HG03060 (cell line): Measurements from ENCODE around the gene TRPM1.

Experiments
- ATAC-seq: cut with Tn5 transposase; IDR thresholded peaks from one replicate; pipeline ENCODE4 v1.9.1; 2021; ENCODE audit warnings: low read depth, moderate number of reproducible peaks; ENCODE audit not compliant: unreplicated experiment

The TRPM1 gene

DNA sequence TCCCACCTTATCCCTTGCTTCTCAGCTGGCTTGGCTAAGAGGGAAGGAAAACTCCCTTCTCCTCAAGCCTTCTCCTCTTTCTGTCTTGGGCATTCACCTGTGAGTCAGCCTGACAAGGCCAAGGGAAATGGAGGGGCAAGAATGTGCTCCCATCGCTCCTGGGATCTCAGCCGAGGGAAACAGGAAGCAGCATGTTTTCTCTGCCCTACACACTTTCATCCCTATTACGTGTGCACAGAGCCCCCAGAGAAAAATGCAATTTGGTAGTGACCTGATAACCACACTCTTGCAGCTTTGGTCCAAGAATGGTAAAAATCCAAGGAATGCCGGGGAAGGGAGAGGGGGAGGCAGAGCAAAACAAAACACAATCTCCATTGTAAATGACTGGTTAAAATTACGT is 77.2 kb downstream of the TRPM1 start:
- no peak for ATAC-seq

- no peak for ATAC-seq
Measured at GRCh38 chr15:31023841-31024240, 77.7 kb downstream of the TRPM1 start.

DNA sequence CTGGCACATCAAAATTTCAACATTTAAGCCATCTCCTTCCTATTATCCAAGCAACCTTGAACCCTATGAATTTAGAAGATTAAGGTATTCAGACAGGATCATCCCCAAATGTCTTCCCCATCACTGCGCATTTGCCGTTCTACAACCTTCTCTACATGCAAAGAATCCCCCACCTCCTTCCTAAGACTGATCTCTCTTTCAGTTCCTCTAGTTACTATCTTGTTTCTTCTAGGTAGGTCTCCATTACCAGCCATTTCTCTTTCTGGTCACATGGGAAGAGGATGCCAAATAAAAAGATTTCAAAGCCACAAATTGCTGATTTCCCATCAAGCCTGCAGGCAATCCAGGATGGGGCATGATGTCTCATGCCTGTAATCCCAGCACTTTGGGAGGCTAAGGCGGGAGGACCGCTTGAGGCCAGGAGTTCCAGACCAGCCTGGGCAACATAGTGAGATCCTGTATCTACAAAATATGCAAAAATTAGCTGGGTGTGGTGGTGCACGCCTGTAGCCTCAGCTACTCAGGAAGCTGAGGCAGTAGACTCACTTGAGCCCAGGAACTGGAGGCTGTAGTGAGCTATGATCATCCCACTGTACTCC is 80.4 kb downstream of the TRPM1 start:
- ATAC-seq: no peak

GRCh38 chr15:31020542-31020941 is 81.0 kb downstream of the TRPM1 start:
- ATAC-seq: no peak

GRCh38 chr15:31019986-31020385 is 81.5 kb downstream of the TRPM1 start:
- no peak for ATAC-seq

- no peak for ATAC-seq
Measured at GRCh38 chr15:31017311-31017710, 84.2 kb downstream of the TRPM1 start.

DNA sequence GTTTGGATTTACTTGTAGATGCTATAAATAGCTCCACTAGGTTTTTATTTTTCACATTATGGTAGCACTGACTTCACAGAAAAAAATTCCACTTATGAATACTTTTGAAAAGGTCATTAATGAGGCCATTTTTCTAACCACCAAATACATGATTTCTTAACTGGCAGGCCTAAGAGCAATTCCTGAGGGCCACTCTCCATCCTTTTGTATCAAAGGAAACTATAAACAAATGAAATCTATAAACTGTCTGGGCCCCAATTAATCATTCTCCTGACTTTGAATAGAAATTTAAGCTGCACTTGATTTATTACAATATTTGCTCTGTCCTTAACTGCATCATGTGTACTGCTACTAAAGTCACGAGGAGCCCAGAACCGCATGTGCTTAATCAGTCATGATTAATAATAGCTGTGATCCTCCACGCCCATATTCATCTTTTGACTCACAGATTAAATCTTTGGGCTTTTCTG is 85.0 kb downstream of the TRPM1 start:
- ATAC-seq: no peak

DNA sequence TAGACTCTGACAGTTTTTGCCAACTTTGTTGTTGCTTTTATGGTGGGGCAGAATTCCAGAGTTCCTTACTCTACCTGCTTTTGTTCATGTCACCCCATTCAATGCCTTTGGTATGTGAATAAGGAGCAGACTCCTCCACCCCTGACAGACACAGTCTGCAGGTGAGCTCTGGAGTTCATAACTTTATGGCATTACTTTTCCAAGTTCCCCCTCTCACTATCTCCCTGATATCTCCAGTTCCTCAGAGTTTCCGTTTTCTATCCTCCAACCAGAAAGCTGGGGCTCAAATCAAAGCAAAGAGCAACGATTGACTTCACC is 87.0 kb downstream of the TRPM1 start:
- ATAC-seq: no peak

- ATAC-seq: no peak
Measured at GRCh38 chr15:31013863-31014607, 87.5 kb downstream of the TRPM1 start.

- ATAC-seq: no peak
Measured at GRCh38 chr15:31012455-31012854, 89.1 kb downstream of the TRPM1 start.

- ATAC-seq: no peak
Measured at GRCh38 chr15:31010036-31010435, 91.5 kb downstream of the TRPM1 start.

DNA sequence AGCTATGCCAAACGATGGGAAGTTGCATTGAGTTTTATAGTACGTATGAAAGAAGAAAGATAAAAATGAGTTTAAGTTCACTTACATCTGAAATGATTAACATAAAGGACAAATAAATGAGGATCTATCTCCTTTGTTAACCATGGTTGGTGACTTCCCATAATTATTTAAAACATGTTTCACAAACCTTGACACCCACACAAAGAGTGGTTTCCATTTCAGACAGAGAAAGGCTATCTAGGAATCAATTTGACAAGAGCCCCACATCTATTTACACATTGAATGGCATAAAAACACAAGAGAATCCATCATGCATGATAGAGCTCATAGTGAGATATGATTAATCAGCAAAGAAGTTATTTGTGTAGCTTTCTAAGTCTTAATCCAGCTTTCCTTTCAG is 95.9 kb downstream of the TRPM1 start:
- ATAC-seq: no peak

GRCh38 chr15:31004220-31004733 is 97.2 kb downstream of the TRPM1 start:
- ATAC-seq: peak; percentile 74

- no peak for ATAC-seq
Measured at GRCh38 chr15:31001702-31002101, 99.8 kb downstream of the TRPM1 start.

GRCh38 chr15:30999729-31000128 is 101.8 kb downstream of the TRPM1 start:
- ATAC-seq: no peak

- no peak for ATAC-seq
Measured at GRCh38 chr15:30997270-30997669, 104.3 kb downstream of the TRPM1 start.

DNA sequence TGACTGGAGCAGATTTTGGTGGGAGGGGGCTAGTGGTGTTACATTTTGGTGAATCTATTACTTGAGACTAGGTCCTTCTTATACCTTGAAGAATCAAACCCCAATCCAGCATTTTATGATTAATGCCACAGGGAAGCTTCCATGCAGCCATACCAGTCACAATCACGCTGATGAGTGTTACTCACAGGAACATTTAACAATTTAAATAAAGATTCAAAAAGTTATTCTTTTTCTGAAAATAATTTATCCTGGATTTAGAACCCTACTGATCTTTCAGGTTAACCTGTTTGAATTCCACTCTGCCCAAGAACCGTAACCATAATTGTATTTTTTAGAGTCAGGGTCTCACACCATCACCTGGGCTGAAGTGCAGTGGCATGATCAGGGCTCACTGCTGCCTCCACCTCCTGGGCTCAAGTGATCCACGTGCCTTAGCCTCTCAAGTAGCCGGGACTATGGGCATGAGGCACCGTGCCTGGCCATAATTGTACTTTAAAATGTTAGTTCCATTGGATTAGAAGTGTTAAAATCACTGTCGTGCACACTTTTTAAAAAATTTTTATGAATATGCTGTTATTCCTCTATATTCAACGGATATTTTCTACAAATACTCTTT is 109.2 kb downstream of the TRPM1 start:
- ATAC-seq: no peak

DNA sequence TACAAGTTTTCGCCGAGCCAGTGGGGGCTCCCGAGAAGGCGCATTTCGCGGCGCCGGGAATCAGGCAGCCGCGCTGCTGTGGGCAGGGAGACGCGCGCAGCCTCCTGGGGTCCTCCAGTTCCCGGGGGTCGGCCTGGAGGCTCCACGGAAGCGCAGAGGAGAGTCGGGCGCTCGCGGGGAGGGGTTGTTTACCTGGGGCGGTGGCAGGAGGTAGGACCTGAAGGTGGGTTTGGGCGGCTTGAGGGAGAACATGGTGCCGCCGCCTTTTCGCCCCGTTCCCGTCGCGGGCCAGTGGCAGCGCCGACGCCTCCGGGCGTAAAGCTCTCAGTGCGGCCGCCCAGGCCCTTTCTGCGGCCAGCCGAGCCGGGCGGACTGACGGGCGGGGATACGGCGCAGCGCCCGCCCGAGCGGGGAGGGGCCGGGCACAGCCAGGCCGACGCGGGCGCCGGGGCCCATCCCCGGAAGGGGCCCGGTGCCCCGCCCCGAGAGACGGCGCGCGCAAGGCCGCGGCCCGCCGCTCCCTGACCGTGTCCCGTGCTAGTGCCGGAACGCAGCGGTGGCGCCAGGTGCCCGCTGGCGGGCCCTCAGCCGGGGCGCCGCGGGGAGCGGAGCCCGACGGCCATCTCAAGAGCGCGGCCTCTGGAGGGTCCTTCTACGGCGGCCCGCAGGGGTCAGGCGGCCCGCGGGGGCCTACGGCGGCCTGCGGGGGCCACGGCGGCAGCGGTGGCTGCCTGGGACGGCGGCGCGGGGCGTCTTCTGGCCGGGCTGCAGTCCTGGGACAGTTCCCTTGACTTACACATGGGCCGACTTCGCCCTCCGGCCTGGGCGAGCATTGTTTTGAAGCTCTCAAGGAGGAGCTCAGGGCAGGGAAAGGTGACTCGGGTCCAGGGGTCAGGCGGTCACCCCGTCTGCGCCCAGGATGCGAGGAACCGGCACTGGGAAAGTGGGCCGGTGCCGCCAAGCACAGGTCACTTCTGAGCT is 110.0 kb downstream of the TRPM1 start, which contains the start of gene MTMR10:
MTMR10 (minus strand) TSS at position 374 of the 981 bp plus-strand sequence; CDS start at position 252, 122 bp downstream.
- peak; percentile 64 for ATAC-seq

- ATAC-seq: no peak
Measured at GRCh38 chr15:30990446-30991254, 110.9 kb downstream of the TRPM1 start.

DNA sequence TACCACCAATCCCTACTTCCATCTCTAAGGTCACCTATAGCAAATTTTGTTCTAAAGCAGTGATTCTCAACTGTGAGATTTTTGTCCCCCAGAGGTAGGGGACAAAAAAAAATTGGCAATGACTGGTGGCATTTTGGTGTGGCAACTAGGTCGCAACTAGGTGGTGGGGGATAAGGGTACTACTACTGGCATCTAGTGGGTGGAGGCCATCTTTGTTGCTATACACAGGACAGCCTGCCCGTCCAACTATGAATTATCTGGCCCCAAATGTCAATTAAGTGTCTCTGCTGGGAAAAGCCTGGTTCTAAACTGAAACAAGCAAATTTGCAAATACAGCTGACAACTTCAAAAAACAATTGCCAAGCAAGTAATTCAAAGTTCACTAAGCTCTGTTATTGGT is 111.5 kb downstream of the TRPM1 start:
- no peak for ATAC-seq
